Occipital lobe (tissue), 2 donors: ENCODE data around the gene CASP8. TPM values are rescaled to one million over a fixed set of nuclear protein-coding genes. Genes with fewer than 3 reads are reported as not detected.
"Not testable (repeated sequence)": the region's sequence is repeated elsewhere in the genome, so short reads cannot be mapped to it uniquely, and the experiment has no call there.

ENCODE experiments used
- DNase-seq: peaks from one replicate; lab custom pipeline; 2025; lab: John Stamatoyannopoulos, UW
- total RNA-seq: library from RNA; depleted of rRNA; stranded (reverse); fragments of >200 nt; gene quantifications from one replicate; pipeline ENCODE4 v1.2.3, GENCODE V29; 2014

The CASP8 gene
- 2.2 TPM for total RNA-seq

GRCh38 chr2:201260302-201260800 lies at the start of gene CASP8:
Gene CASP8, plus strand, starts transcription at chr2:201260536. Its CDS starts 5,951 bp downstream, at chr2:201266487.
- DNase-seq: no peak

- no peak for DNase-seq
Measured at GRCh38 chr2:201215963-201216362, 44.4 kb upstream of the CASP8 start.

- DNase-seq: no peak
Measured at GRCh38 chr2:201216918-201217317, 43.4 kb upstream of the CASP8 start.

GRCh38 chr2:201218780-201219179 lies 41.6 kb upstream of the CASP8 start:
- DNase-seq: no peak

- DNase-seq: no peak
Measured at GRCh38 chr2:201219328-201220096, 40.8 kb upstream of the CASP8 start.

- no peak for DNase-seq
Measured at GRCh38 chr2:201220102-201220570, 40.2 kb upstream of the CASP8 start.

- no peak for DNase-seq
Measured at GRCh38 chr2:201223089-201224073, 37.0 kb upstream of the CASP8 start.

GRCh38 chr2:201228271-201228911 lies 31.9 kb upstream of the CASP8 start:
- DNase-seq: no peak

- DNase-seq: no peak
Measured at GRCh38 chr2:201228912-201229290, 31.4 kb upstream of the CASP8 start.

GRCh38 chr2:201231781-201232466 lies 28.4 kb upstream of the CASP8 start:
- DNase-seq: peak; percentile 20

GRCh38 chr2:201232467-201232815 lies 27.9 kb upstream of the CASP8 start:
- DNase-seq: no peak

- no peak for DNase-seq
Measured at GRCh38 chr2:201233192-201233811, 27.0 kb upstream of the CASP8 start.

GRCh38 chr2:201233812-201234662 lies 26.3 kb upstream of the CASP8 start:
- DNase-seq: no peak

GRCh38 chr2:201234663-201235135 lies 25.6 kb upstream of the CASP8 start:
- DNase-seq: no peak

- no peak for DNase-seq
Measured at GRCh38 chr2:201235860-201236811, 24.2 kb upstream of the CASP8 start.

- no peak for DNase-seq
Measured at GRCh38 chr2:201237486-201238123, 22.7 kb upstream of the CASP8 start.

GRCh38 chr2:201239167-201239935 lies 21.0 kb upstream of the CASP8 start:
- DNase-seq: not testable (repeated sequence)
